Endothelial cell of umbilical vein (primary cell): Measurements from ENCODE around the gene BTBD2. TPM values are rescaled to one million over a fixed set of nuclear protein-coding genes. Genes with fewer than 3 reads are reported as not detected.

Experiments used
- BruUV-seq: library from RNA; stranded (reverse); fragments of 400-500 nt; replicated peaks from 2 replicates; lab custom pipeline; 2021; lab: Mats Ljungman, UMichigan
- CTCF ChIA-PET: fragments of 300-600, 350-600 bp; sonication (Branson Sonifier 250); formaldehyde crosslinking; loops from one replicate; lab custom pipeline; 2021; ENCODE audit warnings: antibody characterized with exemption, inconsistent platforms; lab: Charles Lee
- POLR2A ChIA-PET: fragments of 300-600, 350-600 bp; sonication (Branson Sonifier 250); formaldehyde crosslinking; loops from one replicate; lab custom pipeline; 2021; ENCODE audit warnings: antibody characterized with exemption, inconsistent platforms; lab: Charles Lee
- DNase-seq: peaks from one replicate; pipeline ENCODE4 v3.0.0-alpha.2; 2011; ENCODE audit warnings: low read depth, low spot score
- FAIRE-seq: peaks from 2 replicates; lab custom pipeline; 2011; peaks lifted over from hg19 to GRCh38; lab: Jason Lieb, UNC
- H2AFZ ChIP-seq: 2 replicates; pipeline ENCODE4 v1.6.0; 2012; ENCODE audit warnings: low read depth, low read length, control low read depth, inconsistent platforms
- H3K27ac ChIP-seq: 2 replicates; pipeline ENCODE4 v1.5.1; 2011; ENCODE audit warnings: low read depth, mild to moderate bottlenecking, control low read depth, low read length, moderate library complexity; ENCODE audit not compliant: insufficient read depth
- H3K27me3 ChIP-seq, 2 experiments: 2 replicates each; pipeline versions ENCODE4 v1.6.0 to v1.6.1; 2011; ENCODE audit warnings: low read length in 2 of 2, mixed read lengths in 1 of 2; ENCODE audit not compliant: control insufficient read depth in 2 of 2, insufficient read depth in 2 of 2
- H3K36me3 ChIP-seq, 2 experiments: 2 replicates in 1 of 2; 3 replicates in 1 of 2; pipeline ENCODE4 v1.5.1; 2011; ENCODE audit warnings: low read length in 2 of 2, mild to moderate bottlenecking in 1 of 2, moderate library complexity in 1 of 2; ENCODE audit not compliant: control insufficient read depth in 2 of 2, insufficient read depth in 2 of 2; ENCODE audit errors: extremely low read depth in 1 of 2
- H3K4me1 ChIP-seq: 3 replicates; pipeline ENCODE4 v1.5.1; 2011; ENCODE audit warnings: mild to moderate bottlenecking, low read length; ENCODE audit not compliant: control insufficient read depth, insufficient read depth; ENCODE audit errors: extremely low read depth
- H3K4me2 ChIP-seq: 2 replicates; pipeline ENCODE4 v1.6.1; 2011; ENCODE audit warnings: low read length, control low read depth, mixed read lengths; ENCODE audit not compliant: insufficient read depth
- H3K4me3 ChIP-seq, 3 experiments: fragments of 200-600 bp in 1 of 3; sonication (generic), shearing (Covaris generic) in 1 of 3; replicated peaks in 1 of 3; 2 replicates each; pipeline ENCODE4 v1.5.1; 2011 to 2016; ENCODE audit warnings: control low read depth in 3 of 3, low read length in 3 of 3, mild to moderate bottlenecking in 2 of 3, inconsistent platforms in 1 of 3, low read depth in 1 of 3, moderate library complexity in 1 of 3; ENCODE audit not compliant: insufficient read depth in 1 of 3
- H3K79me2 ChIP-seq: 2 replicates; pipeline ENCODE4 v1.6.0; 2012; ENCODE audit warnings: low read length, inconsistent platforms; ENCODE audit not compliant: control insufficient read depth, insufficient read depth
- H3K9ac ChIP-seq: replicated peaks from 2 replicates; pipeline ENCODE3; 2011; ENCODE audit warnings: low read length, control low read depth; ENCODE audit not compliant: insufficient read depth; ENCODE audit errors: extremely low read depth
- H3K9me1 ChIP-seq: replicated peaks from 3 replicates; pipeline ENCODE4 v1.6.0; 2011; ENCODE audit warnings: mild to moderate bottlenecking, low read length; ENCODE audit not compliant: control insufficient read depth, insufficient read depth; ENCODE audit errors: extremely low read depth
- H3K9me3 ChIP-seq: replicated peaks from 2 replicates; pipeline ENCODE4 v1.5.1; 2012; ENCODE audit warnings: low read length, inconsistent platforms; ENCODE audit not compliant: control insufficient read depth, insufficient read depth
- H4K20me1 ChIP-seq: replicated peaks from 2 replicates; pipeline ENCODE3; 2011; ENCODE audit warnings: mild to moderate bottlenecking, low read length; ENCODE audit not compliant: control insufficient read depth, insufficient read depth; ENCODE audit errors: extremely low read depth
- FOS ChIP-seq: IDR thresholded peaks from 2 replicates; pipeline ENCODE4 v1.6.1; 2011; ENCODE audit warnings: mild to moderate bottlenecking, low read length, moderate library complexity, borderline replicate concordance; ENCODE audit not compliant: insufficient read depth
- MAX ChIP-seq: IDR thresholded peaks from 2 replicates; pipeline ENCODE4 v1.6.1; 2011; ENCODE audit not compliant: insufficient read depth, insufficient read length
- MYC ChIP-seq: IDR thresholded peaks from one replicate; pipeline ENCODE4 v1.6.1; 2011; ENCODE audit warnings: mild to moderate bottlenecking, low read depth, low read length
- POLR2A ChIP-seq: IDR thresholded peaks from 2 replicates; pipeline ENCODE4 v1.6.1; 2012; ENCODE audit warnings: low read depth, mild to moderate bottlenecking, control low read depth, low read length
- POLR2AphosphoS5 ChIP-seq: IDR thresholded peaks from 2 replicates; pipeline ENCODE4 v1.6.1; 2012; ENCODE audit warnings: low read depth, mild to moderate bottlenecking, control low read depth, low read length, moderate library complexity; ENCODE audit not compliant: insufficient read depth
- dilution Hi-C: fragments of 300-500 bp; cut with MboI; formaldehyde crosslinking; loops from one replicate; pipeline ENCODE4 v1.15.0; 2019; ENCODE audit warnings: low sequenced_read_pairs; ENCODE audit not compliant: extremely low pct_ligation_motif_present
- intact Hi-C: fragments of 100-400 bp; cut with micrococcal nuclease; formaldehyde crosslinking; loops from one replicate; pipeline ENCODE4 v1.10.0; 2022
- polyA plus RNA-seq, 4 experiments: library from polyadenylated mRNA; depleted of rRNA in 3 of 4; stranded (reverse) in 3 of 4; unstranded in 1 of 4; fragments of >200 nt; gene quantifications; 2 replicates each; pipeline versions ENCODE4 v1.2.1 to v1.2.3, GENCODE V29; 2011 to 2012; ENCODE audit warnings: missing spikeins in 1 of 4
- total RNA-seq: library from RNA; stranded (reverse); gene quantifications from 2 replicates; pipeline ENCODE4 v1.2.3, GENCODE V29; 2021
- TF ChIP-seq, protein P1 (sequence below), 2 donors: IDR thresholded peaks; 1 replicate in 1 of 2; 2 replicates in 1 of 2; pipeline ENCODE4 v1.5.1; 2011; ENCODE audit warnings: low read length in 2 of 2, mild to moderate bottlenecking in 2 of 2, moderate library complexity in 2 of 2, control low read depth in 1 of 2, inconsistent platforms in 1 of 2, low read depth in 1 of 2; ENCODE audit not compliant: insufficient read depth in 1 of 2; ENCODE audit errors: extremely low read depth in 1 of 2

The BTBD2 gene
- total and polyA plus RNA-seq, 2 donors (not counting 3 experiments of a cell fraction or from before 2014, with no cell fraction given): 59.2 to 78.2 TPM

DNA sequence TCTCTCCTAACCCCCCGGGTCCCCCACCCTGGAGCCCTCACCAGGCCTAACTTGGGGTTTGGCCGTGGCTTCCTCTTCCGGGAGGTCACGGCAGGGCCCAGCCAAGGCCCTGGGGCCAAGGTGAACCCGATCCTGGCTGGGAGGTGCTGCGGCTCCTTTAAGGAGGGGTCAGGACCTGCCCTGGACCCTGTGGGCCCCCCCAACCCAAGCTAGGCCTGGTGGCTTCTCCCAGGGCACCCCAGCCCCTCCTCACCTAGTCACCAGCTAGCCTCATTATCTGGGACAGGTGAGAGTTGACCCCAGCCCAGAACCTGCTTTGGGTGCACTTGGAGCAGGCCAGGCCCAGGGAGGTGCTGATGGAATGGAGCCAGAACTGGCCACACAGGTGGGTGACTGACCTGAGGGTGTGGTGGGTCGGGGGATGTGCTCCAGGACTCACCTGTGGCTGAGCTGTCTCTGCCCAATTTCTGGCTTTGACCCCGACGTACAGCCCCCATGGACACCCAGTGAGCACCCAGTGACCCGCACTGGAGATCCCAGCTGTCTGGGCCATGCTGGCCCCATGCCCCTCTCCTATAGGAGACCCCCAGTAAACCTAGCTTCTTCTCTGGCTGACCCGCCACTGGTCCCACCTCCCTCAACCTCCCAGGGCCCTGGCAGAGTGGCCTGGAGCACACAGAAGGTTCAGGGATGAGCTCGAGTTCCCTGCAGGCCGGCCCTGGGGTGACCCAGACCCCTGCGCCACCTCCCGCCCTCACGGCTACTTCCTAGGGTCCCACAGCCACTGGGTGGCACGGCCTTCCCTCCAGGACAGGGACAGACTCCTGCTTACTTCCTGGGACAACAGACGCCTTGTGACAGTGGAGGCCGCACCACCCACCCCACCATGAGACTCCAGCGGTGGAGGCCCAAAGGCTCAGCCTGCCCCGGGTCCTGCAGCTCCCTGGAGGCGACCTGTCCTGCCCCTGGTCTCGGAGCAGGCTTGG lies 42.3 kb upstream of the BTBD2 start:
- Histone ChIP-seq H3K27ac (no peak overlapping the region), H3K9me1 (no peaks in the 10 kb centered on the region), H3K27me3 (no peaks in the 10 kb centered on the region), H3K4me2 (no peak overlapping the region), H4K20me1 (no peaks in the 10 kb centered on the region), H3K4me1 (peaks cover 28% of the 10 kb centered on the region), H3K4me3 (no peak overlapping the region), H2AFZ (no peak overlapping the region), H3K9ac (no peak overlapping the region), H3K36me3 (no peaks in the 10 kb centered on the region), H3K79me2 (no peaks in the 10 kb centered on the region), H3K9me3 (no peaks in the 10 kb centered on the region)
- no TSS peak for BruUV-seq
- DNase-seq (no peak), FAIRE-seq (no peak)
- ChIA-PET POLR2A (no interaction called here), CTCF (no interaction called here)
- TF ChIP-seq POLR2A (no peak), FOS (no peak), MYC (no peak), MAX (no peak), POLR2AphosphoS5 (no peak)
- TF ChIP-seq, protein P1, sequence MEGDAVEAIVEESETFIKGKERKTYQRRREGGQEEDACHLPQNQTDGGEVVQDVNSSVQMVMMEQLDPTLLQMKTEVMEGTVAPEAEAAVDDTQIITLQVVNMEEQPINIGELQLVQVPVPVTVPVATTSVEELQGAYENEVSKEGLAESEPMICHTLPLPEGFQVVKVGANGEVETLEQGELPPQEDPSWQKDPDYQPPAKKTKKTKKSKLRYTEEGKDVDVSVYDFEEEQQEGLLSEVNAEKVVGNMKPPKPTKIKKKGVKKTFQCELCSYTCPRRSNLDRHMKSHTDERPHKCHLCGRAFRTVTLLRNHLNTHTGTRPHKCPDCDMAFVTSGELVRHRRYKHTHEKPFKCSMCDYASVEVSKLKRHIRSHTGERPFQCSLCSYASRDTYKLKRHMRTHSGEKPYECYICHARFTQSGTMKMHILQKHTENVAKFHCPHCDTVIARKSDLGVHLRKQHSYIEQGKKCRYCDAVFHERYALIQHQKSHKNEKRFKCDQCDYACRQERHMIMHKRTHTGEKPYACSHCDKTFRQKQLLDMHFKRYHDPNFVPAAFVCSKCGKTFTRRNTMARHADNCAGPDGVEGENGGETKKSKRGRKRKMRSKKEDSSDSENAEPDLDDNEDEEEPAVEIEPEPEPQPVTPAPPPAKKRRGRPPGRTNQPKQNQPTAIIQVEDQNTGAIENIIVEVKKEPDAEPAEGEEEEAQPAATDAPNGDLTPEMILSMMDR (IDR thresholded peaks at IDR 0.05; ENCODE audit: extremely low read depth in 1 of 2, insufficient read depth in 1 of 2, low read depth in 1 of 2, low read length in 2 of 2): no peak
- intact Hi-C loops: no loop called here
- dilution Hi-C loops: no loop called here
